ENCODE results near the gene MYO1A. TPM values are rescaled to one million over a fixed set of nuclear protein-coding genes. Genes with fewer than 3 reads are reported as not detected.

The MYO1A gene
- total RNA-seq, 3 donors from 2014 or later (not counting 1 experiment from before 2014, with no cell fraction given), result 1.1 TPM; not detected in 2

DNA sequence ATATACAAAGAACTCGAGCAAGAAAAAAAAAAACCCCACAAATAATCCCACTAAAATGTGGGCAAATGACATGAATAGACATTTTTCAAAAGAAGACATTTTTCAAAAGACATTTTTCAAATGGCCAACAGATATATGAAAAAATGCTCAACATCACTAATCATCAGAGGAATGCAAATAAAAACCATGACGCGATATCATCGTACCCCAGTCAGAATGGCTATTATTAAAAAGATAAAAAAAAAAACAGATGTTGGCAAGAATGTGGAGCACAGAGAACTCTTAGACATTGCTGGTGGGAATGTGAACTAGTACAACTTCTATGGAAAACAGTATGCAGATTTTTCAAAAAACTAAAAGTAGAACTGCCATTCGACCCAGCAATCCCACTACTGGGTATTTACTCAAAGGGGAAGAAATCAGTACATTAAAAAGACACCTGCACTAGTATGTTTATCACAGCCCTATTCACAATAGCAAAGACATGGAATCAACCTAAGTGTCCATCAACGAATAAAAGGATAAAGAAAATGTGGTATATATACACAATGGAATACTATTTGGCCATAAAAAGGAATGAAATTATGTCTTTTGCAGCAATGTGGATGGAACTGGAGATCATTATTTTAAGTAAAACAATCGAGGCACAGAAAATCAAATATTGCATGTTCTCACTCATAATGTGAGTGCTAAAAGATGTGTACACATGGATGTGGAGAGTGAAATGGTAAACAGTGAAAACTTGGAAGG, 59.9 kb downstream of the MYO1A start:
- H3K27ac Mint-ChIP-seq, result no peak overlapping the region
- no peak for TF ChIP-seq CTCF (IDR thresholded peaks at IDR 0.05)
- H3K9me3 Mint-ChIP-seq, result no peaks in the 10 kb centered on the region
- Histone ChIP-seq H3K4me3 (ENCODE audit: low read length) (no peak overlapping the region), H3K27ac (ENCODE audit: low read length) (no peak overlapping the region), H3K36me3 (ENCODE audit: control insufficient read depth, insufficient read depth, low read length) (no peaks in the 10 kb centered on the region), H3K27me3 (ENCODE audit: control insufficient read depth, insufficient read depth, low read length) (no peaks in the 10 kb centered on the region), H3K4me1 (ENCODE audit: control insufficient read depth, insufficient read depth, low read length) (peaks cover 17% of the 10 kb centered on the region), H3K9me3 (ENCODE audit: control insufficient read depth, insufficient read depth, low read length) (no peaks in the 10 kb centered on the region)
- H3K4me3 Mint-ChIP-seq, result no peak overlapping the region
- no peak for DNase-seq
- intact Hi-C loops (cut with micrococcal nuclease), result loop anchor here (5.0 kb wide), 1 partner anchor 478 kb away; no protein-coding TSS in a partner anchor
- no peak for ATAC-seq
- H3K4me1 Mint-ChIP-seq, result peaks cover 8 to 15% of the 10 kb centered on the region in 2 donors
- no peaks in the 10 kb centered on the region for H3K36me3 Mint-ChIP-seq
- H3K27me3 Mint-ChIP-seq (ENCODE audit: low read depth in 2 of 2), result peaks cover 3 to 12% of the 10 kb centered on the region in 2 donors
- WGBS (ENCODE audit: insufficient coverage), result 96% methylated on average over 6 of the region's 7 CpGs

- H3K4me3 Mint-ChIP-seq, result no peak overlapping the region
- no peaks in the 10 kb centered on the region for H3K36me3 Mint-ChIP-seq
- H3K9me3 ChIP-seq (ENCODE audit: control insufficient read depth, insufficient read depth, low read length), result no peaks in the 10 kb centered on the region
- no peak for TF ChIP-seq CTCF (IDR thresholded peaks at IDR 0.05)
- intact Hi-C loops (cut with micrococcal nuclease), result loop anchor here (5.0 kb wide), 1 partner anchor 476 kb away; no protein-coding TSS in a partner anchor
- H3K9me3 Mint-ChIP-seq, result no peaks in the 10 kb centered on the region
- H3K27me3 Mint-ChIP-seq (ENCODE audit: low read depth in 2 of 2), result peaks cover 3 to 12% of the 10 kb centered on the region in 2 donors
- 59% methylated on average over 4 of the region's 5 CpGs for WGBS (ENCODE audit: insufficient coverage)
- no peak for ATAC-seq
- H3K27ac ChIP-seq (ENCODE audit: low read length), result no peak overlapping the region
- peaks cover 8 to 15% of the 10 kb centered on the region in 2 donors for H3K4me1 Mint-ChIP-seq
- no peak overlapping the region for H3K27ac Mint-ChIP-seq
- no peak for DNase-seq
- H3K4me1 ChIP-seq (ENCODE audit: control insufficient read depth, insufficient read depth, low read length), result peaks cover 17% of the 10 kb centered on the region
- H3K4me3 ChIP-seq (ENCODE audit: low read length), result no peak overlapping the region
- no peaks in the 10 kb centered on the region for H3K27me3 ChIP-seq (ENCODE audit: control insufficient read depth, insufficient read depth, low read length)
- no peaks in the 10 kb centered on the region for H3K36me3 ChIP-seq (ENCODE audit: control insufficient read depth, insufficient read depth, low read length)
These were observed 61.7 kb downstream of the MYO1A start for GRCh38 chr12:56988207-56988739.

- DNase-seq, result peak; percentile 67 to 85
- Mint-ChIP-seq H3K4me3 (peak overlapping the region; percentile 56), H3K27ac (no peak overlapping the region), H3K9me3 (no peaks in the 10 kb centered on the region), H3K4me1 (peaks cover 8 to 15% of the 10 kb centered on the region in 2 donors), H3K27me3 (ENCODE audit: low read depth in 2 of 2) (peaks cover 3 to 12% of the 10 kb centered on the region in 2 donors), H3K36me3 (no peaks in the 10 kb centered on the region)
- Histone ChIP-seq H3K36me3 (ENCODE audit: control insufficient read depth, insufficient read depth, low read length) (no peaks in the 10 kb centered on the region), H3K9me3 (ENCODE audit: control insufficient read depth, insufficient read depth, low read length) (no peaks in the 10 kb centered on the region), H3K27me3 (ENCODE audit: control insufficient read depth, insufficient read depth, low read length) (no peaks in the 10 kb centered on the region), H3K4me1 (ENCODE audit: control insufficient read depth, insufficient read depth, low read length) (peaks cover 17% of the 10 kb centered on the region), H3K27ac (ENCODE audit: low read length) (no peak overlapping the region), H3K4me3 (ENCODE audit: low read length) (no peak overlapping the region)
- 25% methylated on average over 11 of the region's 11 CpGs for WGBS (ENCODE audit: insufficient coverage)
- peak; percentile 93 for TF ChIP-seq CTCF (IDR thresholded peaks at IDR 0.05)
- intact Hi-C loops (cut with micrococcal nuclease), result loop anchor here (1.0 to 5.0 kb wide), 2 partner anchors 230 to 475 kb away; no protein-coding TSS in a partner anchor
- ATAC-seq, result peak; percentile 82 to 91 (median 89)
These were observed 62.3 kb downstream of the MYO1A start for GRCh38 chr12:56987551-56988053.

Data from natural killer cell (primary cell).